ENCODE results near the gene UNC5A.

UNC5A gene

DNA sequence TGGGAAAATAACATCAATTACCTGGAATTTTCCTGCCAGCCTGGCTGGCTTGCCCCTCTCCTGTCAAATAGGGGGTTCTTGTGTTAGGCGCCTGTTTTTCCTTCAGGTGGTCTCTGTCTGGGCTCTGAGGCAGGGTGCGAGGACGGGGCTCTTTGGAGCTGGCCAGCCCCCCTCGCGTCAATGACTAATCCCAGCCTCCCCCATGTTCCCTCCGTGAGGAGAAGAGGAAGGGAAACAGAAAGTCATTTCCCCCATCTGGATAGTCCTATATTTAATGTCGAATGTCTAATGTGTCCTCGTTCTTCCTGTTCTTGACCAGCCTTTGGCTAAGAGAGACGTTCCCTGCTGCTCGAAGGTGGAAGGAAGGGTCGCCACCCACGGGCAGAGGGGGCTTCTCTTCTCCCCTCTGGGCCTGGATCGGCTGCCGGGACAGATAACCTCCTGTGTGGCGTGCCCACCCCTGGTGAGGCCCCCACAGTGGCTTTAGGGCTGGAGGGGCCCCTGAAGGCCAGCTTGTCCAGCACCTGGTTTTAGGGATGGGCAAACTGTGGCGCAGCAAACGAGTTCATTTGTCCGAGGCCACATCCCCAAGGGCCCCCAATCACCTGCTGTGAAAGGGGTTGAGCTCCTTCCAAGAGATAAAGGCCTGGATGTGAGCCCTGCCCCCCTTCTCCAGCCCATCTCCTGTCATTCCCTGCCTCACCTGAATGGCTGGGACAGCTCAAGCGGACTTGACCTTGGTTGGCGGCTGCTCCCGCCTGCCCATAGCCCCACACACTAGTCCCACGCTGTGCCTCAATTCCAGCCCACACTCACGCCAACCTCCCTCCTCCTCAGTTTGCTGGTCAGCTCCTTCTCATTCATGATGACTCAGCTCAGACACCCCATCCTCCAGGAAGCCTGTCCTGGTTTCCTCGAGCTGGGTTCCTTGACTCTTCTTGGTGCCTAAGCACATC lies 35.9 kb upstream of the UNC5A start:
- in situ Hi-C loops (cut with HindIII; ENCODE audit: low pct_ligation_motif_present, low sequenced_read_pairs), result no loop called here
- Histone ChIP-seq H3K36me3 (replicated peaks) (no peaks in the 10 kb centered on the region), H3K27ac (no peak overlapping the region), H3K4me3 (ENCODE audit: low read depth, low read length) (no peak overlapping the region), H3K27me3 (replicated peaks) (no peaks in the 10 kb centered on the region)
- no peak for DNase-seq
- TF ChIP-seq, protein P1, sequence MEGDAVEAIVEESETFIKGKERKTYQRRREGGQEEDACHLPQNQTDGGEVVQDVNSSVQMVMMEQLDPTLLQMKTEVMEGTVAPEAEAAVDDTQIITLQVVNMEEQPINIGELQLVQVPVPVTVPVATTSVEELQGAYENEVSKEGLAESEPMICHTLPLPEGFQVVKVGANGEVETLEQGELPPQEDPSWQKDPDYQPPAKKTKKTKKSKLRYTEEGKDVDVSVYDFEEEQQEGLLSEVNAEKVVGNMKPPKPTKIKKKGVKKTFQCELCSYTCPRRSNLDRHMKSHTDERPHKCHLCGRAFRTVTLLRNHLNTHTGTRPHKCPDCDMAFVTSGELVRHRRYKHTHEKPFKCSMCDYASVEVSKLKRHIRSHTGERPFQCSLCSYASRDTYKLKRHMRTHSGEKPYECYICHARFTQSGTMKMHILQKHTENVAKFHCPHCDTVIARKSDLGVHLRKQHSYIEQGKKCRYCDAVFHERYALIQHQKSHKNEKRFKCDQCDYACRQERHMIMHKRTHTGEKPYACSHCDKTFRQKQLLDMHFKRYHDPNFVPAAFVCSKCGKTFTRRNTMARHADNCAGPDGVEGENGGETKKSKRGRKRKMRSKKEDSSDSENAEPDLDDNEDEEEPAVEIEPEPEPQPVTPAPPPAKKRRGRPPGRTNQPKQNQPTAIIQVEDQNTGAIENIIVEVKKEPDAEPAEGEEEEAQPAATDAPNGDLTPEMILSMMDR (IDR thresholded peaks at IDR 0.05; ENCODE audit: low read depth, low read length, missing control alignments), result no peak

- no peaks in the 10 kb centered on the region for H3K36me3 ChIP-seq (replicated peaks)
- DNase-seq, result no peak
- H3K27me3 ChIP-seq (replicated peaks), result peaks cover 5% of the 10 kb centered on the region
- H3K27ac ChIP-seq, result no peak overlapping the region
- no peak overlapping the region for H3K4me3 ChIP-seq (ENCODE audit: low read depth, low read length)
- in situ Hi-C loops (cut with HindIII; ENCODE audit: low pct_ligation_motif_present, low sequenced_read_pairs), result no loop called here
- TF ChIP-seq, protein P1 (IDR thresholded peaks at IDR 0.05; ENCODE audit: low read depth, low read length, missing control alignments), result no peak
These were observed 35.0 kb upstream of the UNC5A start for GRCh38 chr5:176775409-176775808.

GRCh38 chr5:176776141-176776865 lies 34.1 kb upstream of the UNC5A start:
- Histone ChIP-seq H3K27ac (no peak overlapping the region), H3K4me3 (ENCODE audit: low read depth, low read length) (no peak overlapping the region), H3K27me3 (replicated peaks) (peaks cover 14% of the 10 kb centered on the region), H3K36me3 (replicated peaks) (no peaks in the 10 kb centered on the region)
- no peak for DNase-seq
- TF ChIP-seq, protein P1 (IDR thresholded peaks at IDR 0.05; ENCODE audit: low read depth, low read length, missing control alignments), result no peak
- in situ Hi-C loops (cut with HindIII; ENCODE audit: low pct_ligation_motif_present, low sequenced_read_pairs), result no loop called here

- in situ Hi-C loops (cut with HindIII; ENCODE audit: low pct_ligation_motif_present, low sequenced_read_pairs), result no loop called here
These were observed 33.4 kb upstream of the UNC5A start for GRCh38 chr5:176776916-176777315.

GRCh38 chr5:176778921-176779465 lies 31.4 kb upstream of the UNC5A start:
- Histone ChIP-seq H3K36me3 (replicated peaks) (no peaks in the 10 kb centered on the region), H3K27ac (no peak overlapping the region), H3K4me3 (ENCODE audit: low read depth, low read length) (no peak overlapping the region), H3K27me3 (replicated peaks) (peaks cover 17% of the 10 kb centered on the region)
- DNase-seq, result no peak
- in situ Hi-C loops (cut with HindIII; ENCODE audit: low pct_ligation_motif_present, low sequenced_read_pairs), result no loop called here
- TF ChIP-seq, protein P1 (IDR thresholded peaks at IDR 0.05; ENCODE audit: low read depth, low read length, missing control alignments), result no peak

More at GRCh38 chr5:176776916-176777315, 33.4 kb upstream of the UNC5A start:
- H3K36me3 ChIP-seq (replicated peaks), result no peaks in the 10 kb centered on the region
- no peak for DNase-seq
- no peak overlapping the region for H3K4me3 ChIP-seq (ENCODE audit: low read depth, low read length)
- H3K27ac ChIP-seq, result no peak overlapping the region
- TF ChIP-seq, protein P1 (IDR thresholded peaks at IDR 0.05; ENCODE audit: low read depth, low read length, missing control alignments), result no peak
- peaks cover 17% of the 10 kb centered on the region for H3K27me3 ChIP-seq (replicated peaks)
